GM12891 (cell line): ENCODE data around the gene ROBO2.

Experiments used
- POLR2AphosphoS5 ChIP-seq: IDR thresholded peaks from 2 replicates; pipeline ENCODE4 v1.6.1; 2011; ENCODE audit warnings: low read depth, low read length, control low read depth
- POU2F2 ChIP-seq: IDR thresholded peaks from 2 replicates; pipeline ENCODE4 v1.6.1; 2011; ENCODE audit warnings: low read depth, mild to moderate bottlenecking, control low read depth, low read length, moderate library complexity

- TF ChIP-seq POLR2AphosphoS5, result no peak
- no peak for TF ChIP-seq POU2F2
These were observed 207.9 kb downstream of the ROBO2 start for GRCh38 chr3:77247817-77248216.
